ENCODE data around the gene PSMB5. TPM values are rescaled to one million over a fixed set of nuclear protein-coding genes. Genes with fewer than 3 reads are reported as not detected.
"Not testable (repeated sequence)": the region's sequence is repeated elsewhere in the genome, so short reads cannot be mapped to it uniquely, and the experiment has no call there.

Gene PSMB5
- total RNA-seq, 2 donors from 2014 or later: 47.4 to 79.7 TPM

DNA sequence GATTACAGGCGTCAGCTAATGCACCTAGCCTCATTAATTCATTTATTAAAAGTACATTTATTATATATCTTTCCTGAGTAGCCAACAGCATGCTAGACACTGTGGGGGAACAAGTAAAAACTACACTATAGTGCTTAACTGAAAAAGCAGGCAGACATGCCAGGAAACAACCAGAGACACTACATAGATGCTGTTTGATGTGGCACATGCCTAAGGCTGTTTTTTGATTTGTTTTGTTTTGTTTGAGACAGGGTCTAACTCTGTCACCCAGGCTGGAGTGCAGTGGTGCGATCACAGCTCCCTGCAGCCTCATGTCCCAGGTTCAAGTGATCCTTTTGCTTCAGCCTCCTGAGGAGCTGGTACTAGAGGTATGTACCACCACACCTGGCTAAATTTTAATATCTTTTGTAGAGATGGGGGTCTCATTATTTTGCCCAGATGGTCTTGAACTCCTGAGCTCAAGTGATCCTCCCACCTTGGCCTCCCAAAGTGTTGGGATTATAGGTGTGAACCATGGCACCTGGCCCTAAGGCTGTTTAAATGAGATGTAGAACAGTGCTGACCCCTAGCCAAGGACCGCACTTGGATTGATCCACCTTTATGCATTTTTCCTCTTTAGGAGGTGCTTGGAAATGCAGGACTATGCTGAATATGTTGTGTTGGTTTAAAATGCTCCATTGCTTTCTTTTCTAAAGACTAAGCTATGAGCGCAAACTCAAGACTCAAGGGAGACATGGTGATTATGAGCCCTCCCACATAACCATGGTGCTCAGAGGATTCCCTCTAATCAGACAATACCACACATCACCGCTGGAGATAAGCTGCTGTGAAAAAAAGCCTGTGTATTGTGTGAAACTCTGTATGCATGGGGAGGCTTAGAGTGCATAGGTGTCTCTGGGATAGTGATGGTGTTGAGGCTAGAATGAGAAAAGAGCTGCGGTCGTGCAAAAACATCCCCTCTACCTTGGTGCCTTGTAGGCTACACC lies 14.3 kb downstream of the PSMB5 start:
- Histone ChIP-seq H3K4me3 (no peak overlapping the region), H3K36me3 (peaks cover 7% of the 10 kb centered on the region), H3K4me1 (ENCODE audit: control insufficient read depth in 1 of 2, low read depth in 2 of 2) (no peaks in the 10 kb centered on the region), H3K27ac (no peak overlapping the region), H3K27me3 (replicated peaks; ENCODE audit: insufficient read depth) (no peaks in the 10 kb centered on the region), H3K9me3 (no peaks in the 10 kb centered on the region)
- TF ChIP-seq, protein P1, sequence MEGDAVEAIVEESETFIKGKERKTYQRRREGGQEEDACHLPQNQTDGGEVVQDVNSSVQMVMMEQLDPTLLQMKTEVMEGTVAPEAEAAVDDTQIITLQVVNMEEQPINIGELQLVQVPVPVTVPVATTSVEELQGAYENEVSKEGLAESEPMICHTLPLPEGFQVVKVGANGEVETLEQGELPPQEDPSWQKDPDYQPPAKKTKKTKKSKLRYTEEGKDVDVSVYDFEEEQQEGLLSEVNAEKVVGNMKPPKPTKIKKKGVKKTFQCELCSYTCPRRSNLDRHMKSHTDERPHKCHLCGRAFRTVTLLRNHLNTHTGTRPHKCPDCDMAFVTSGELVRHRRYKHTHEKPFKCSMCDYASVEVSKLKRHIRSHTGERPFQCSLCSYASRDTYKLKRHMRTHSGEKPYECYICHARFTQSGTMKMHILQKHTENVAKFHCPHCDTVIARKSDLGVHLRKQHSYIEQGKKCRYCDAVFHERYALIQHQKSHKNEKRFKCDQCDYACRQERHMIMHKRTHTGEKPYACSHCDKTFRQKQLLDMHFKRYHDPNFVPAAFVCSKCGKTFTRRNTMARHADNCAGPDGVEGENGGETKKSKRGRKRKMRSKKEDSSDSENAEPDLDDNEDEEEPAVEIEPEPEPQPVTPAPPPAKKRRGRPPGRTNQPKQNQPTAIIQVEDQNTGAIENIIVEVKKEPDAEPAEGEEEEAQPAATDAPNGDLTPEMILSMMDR (IDR thresholded peaks at IDR 0.05): no peak
- no peak for ATAC-seq (ENCODE audit: insufficient number of reproducible peaks, low FRiP score, low read depth)
- no peak for DNase-seq (ENCODE audit: low spot score)

DNA sequence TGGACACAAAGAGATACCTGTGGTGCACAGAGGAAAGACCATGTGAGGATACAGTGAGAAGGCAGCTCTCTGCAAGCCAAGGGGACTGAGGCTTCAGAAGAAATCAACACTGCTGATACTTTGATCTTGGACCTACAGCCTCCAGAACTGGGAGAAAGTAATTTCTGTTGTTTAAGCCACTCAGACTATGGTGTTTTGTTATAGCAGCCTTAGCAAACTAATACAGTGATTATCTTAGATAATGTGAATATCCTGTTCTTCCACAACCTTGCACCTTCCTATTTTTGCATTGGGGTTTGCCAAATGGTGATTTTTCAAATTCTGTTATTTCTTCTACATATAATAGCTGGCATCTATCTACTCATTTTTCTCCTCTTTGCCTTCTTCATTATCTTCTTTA lies 16.6 kb downstream of the PSMB5 start:
- Histone ChIP-seq H3K36me3 (no peaks in the 10 kb centered on the region), H3K9me3 (no peaks in the 10 kb centered on the region), H3K27me3 (replicated peaks; ENCODE audit: insufficient read depth) (no peaks in the 10 kb centered on the region), H3K4me3 (no peak overlapping the region), H3K4me1 (ENCODE audit: control insufficient read depth in 1 of 2, low read depth in 2 of 2) (no peaks in the 10 kb centered on the region), H3K27ac (no peak overlapping the region)
- no peak for DNase-seq (ENCODE audit: low spot score)
- TF ChIP-seq, protein P1 (IDR thresholded peaks at IDR 0.05): no peak
- no peak for ATAC-seq (ENCODE audit: insufficient number of reproducible peaks, low FRiP score, low read depth)

DNA sequence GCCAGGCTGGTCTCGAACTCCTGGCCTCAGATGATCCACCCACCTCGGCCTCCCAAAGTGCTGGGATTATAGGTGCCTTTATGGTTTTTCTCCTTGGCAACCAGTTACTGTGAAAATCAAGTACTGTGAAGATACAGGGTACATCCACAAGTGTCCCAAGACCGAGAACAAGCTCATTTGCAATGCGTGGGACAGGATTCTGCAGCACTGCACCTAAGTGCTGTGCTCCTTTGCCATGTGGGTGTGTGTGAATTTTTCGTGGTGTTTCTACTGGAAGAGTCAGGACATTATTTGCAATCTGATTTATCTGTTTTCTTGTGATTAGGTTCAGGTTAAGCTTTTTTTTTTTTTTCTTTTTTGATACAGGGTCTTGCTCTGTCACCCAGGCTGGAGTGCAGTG lies 17.6 kb downstream of the PSMB5 start:
- no peaks in the 10 kb centered on the region for H3K4me1 ChIP-seq (ENCODE audit: control insufficient read depth in 1 of 2, low read depth in 2 of 2)
- no peaks in the 10 kb centered on the region for H3K36me3 ChIP-seq
- H3K4me3 ChIP-seq: no peak overlapping the region
- no peaks in the 10 kb centered on the region for H3K9me3 ChIP-seq
- H3K27ac ChIP-seq: no peak overlapping the region
- no peaks in the 10 kb centered on the region for H3K27me3 ChIP-seq (replicated peaks; ENCODE audit: insufficient read depth)
- DNase-seq (ENCODE audit: low spot score) (no peak), ATAC-seq (ENCODE audit: insufficient number of reproducible peaks, low FRiP score, low read depth) (no peak)
- TF ChIP-seq, protein P1 (IDR thresholded peaks at IDR 0.05): no peak

DNA sequence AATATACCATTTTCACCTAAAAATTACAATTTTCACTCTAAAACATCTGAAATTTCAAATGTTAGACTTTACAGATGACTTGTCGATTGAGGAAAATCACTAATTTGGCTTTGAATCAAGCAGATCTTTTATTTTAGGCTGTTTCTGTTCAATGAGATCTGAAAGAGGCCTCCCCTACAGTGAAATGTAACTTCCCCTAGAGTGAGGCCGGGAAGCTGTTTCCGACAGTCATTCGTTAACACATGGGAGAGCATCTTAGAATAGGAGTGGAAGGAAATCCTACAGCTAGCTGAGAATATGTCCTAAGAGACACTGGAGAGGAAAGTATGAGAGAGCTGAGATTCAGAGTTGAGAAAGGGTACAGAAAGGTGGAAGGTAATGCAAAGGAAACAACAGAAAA lies 19.1 kb downstream of the PSMB5 start:
- H3K4me3 ChIP-seq: no peak overlapping the region
- no peaks in the 10 kb centered on the region for H3K27me3 ChIP-seq (replicated peaks; ENCODE audit: insufficient read depth)
- H3K36me3 ChIP-seq: no peaks in the 10 kb centered on the region
- TF ChIP-seq, protein P1 (IDR thresholded peaks at IDR 0.05): no peak
- no peak overlapping the region for H3K27ac ChIP-seq
- no peaks in the 10 kb centered on the region for H3K4me1 ChIP-seq (ENCODE audit: control insufficient read depth in 1 of 2, low read depth in 2 of 2)
- ATAC-seq (ENCODE audit: insufficient number of reproducible peaks, low FRiP score, low read depth) (no peak), DNase-seq (ENCODE audit: low spot score) (no peak)
- no peaks in the 10 kb centered on the region for H3K9me3 ChIP-seq

DNA sequence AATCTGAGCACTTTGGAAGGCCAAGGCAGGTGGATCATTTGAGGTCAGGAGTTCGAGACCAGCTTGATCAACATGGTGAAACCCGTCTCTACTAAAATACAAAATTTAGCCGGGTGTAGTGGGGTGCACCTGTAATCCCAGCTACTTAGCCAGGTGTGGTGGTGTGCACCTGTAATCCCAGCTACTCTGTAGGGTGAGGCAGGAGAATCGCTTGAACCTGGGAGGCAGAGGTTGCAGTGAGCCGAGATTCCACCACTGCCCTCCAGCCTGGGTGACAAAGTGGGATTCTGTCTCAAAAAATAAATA lies 21.0 kb downstream of the PSMB5 start:
- ATAC-seq (ENCODE audit: insufficient number of reproducible peaks, low FRiP score, low read depth); H3K4me3 ChIP-seq; H3K27me3 ChIP-seq (replicated peaks; ENCODE audit: insufficient read depth); H3K36me3 ChIP-seq; DNase-seq (ENCODE audit: low spot score); H3K9me3 ChIP-seq; H3K4me1 ChIP-seq (ENCODE audit: control insufficient read depth in 1 of 2, low read depth in 2 of 2); H3K27ac ChIP-seq: not testable (repeated sequence)
